T follicular helper cell (primary cell): ENCODE data around the gene MYZAP.
"Not testable (repeated sequence)": the region's sequence is repeated elsewhere in the genome, so short reads cannot be mapped to it uniquely, and the experiment has no call there.

ENCODE experiments used
- DNase-seq: peaks from one replicate; pipeline ENCODE4 v3.0.0-alpha.2; 2020; ENCODE audit warnings: low read depth

The MYZAP gene

GRCh38 chr15:57592836-57593420, 1.2 kb downstream of the MYZAP start:
- no peak for DNase-seq

GRCh38 chr15:57594479-57594878, 2.8 kb downstream of the MYZAP start:
- DNase-seq = no peak

GRCh38 chr15:57595011-57595866, 3.5 kb downstream of the MYZAP start:
- no peak for DNase-seq

- DNase-seq = no peak
Measured at GRCh38 chr15:57596301-57596855, 4.7 kb downstream of the MYZAP start.

- DNase-seq = no peak
Measured at GRCh38 chr15:57596978-57597377, 5.3 kb downstream of the MYZAP start.

- no peak for DNase-seq
Measured at GRCh38 chr15:57597431-57597830, 5.7 kb downstream of the MYZAP start.

GRCh38 chr15:57598346-57598745, 6.6 kb downstream of the MYZAP start:
- DNase-seq = no peak

- no peak for DNase-seq
Measured at GRCh38 chr15:57599296-57599810, 7.6 kb downstream of the MYZAP start.

GRCh38 chr15:57600197-57600596, 8.5 kb downstream of the MYZAP start:
- DNase-seq = no peak

GRCh38 chr15:57604507-57604906, 12.8 kb downstream of the MYZAP start:
- no peak for DNase-seq

- DNase-seq = no peak
Measured at GRCh38 chr15:57605491-57605890, 13.8 kb downstream of the MYZAP start.

GRCh38 chr15:57606048-57606447, 14.3 kb downstream of the MYZAP start:
- DNase-seq = no peak

GRCh38 chr15:57606816-57607215, 15.1 kb downstream of the MYZAP start:
- no peak for DNase-seq

- no peak for DNase-seq
Measured at GRCh38 chr15:57607570-57608000, 15.9 kb downstream of the MYZAP start.

- DNase-seq = no peak
Measured at GRCh38 chr15:57609805-57610529, 18.3 kb downstream of the MYZAP start.

- no peak for DNase-seq
Measured at GRCh38 chr15:57611123-57611522, 19.4 kb downstream of the MYZAP start.

- no peak for DNase-seq
Measured at GRCh38 chr15:57611938-57612337, 20.2 kb downstream of the MYZAP start.

- no peak for DNase-seq
Measured at GRCh38 chr15:57614241-57614640, 22.5 kb downstream of the MYZAP start.

- not testable (repeated sequence) for DNase-seq
Measured at GRCh38 chr15:57615951-57616496, 24.3 kb downstream of the MYZAP start.

- DNase-seq = no peak
Measured at GRCh38 chr15:57618325-57618724, 26.6 kb downstream of the MYZAP start.

GRCh38 chr15:57619746-57620145, 28.0 kb downstream of the MYZAP start:
- no peak for DNase-seq

- DNase-seq = no peak
Measured at GRCh38 chr15:57624730-57625129, 33.0 kb downstream of the MYZAP start.
